Transverse colon (tissue), 4 donors: ENCODE measurements around the gene POU2F2.

Experiments used
- CTCF ChIP-seq, 5 experiments: fragments of 200-600 bp in 3 of 5; fragments of 450-650 bp in 2 of 5; sonication (generic) in 3 of 5; IDR thresholded peaks; 1 replicate in 2 of 5; 2 replicates in 3 of 5; pipeline ENCODE4 v1.5.1; 2016 to 2017; ENCODE audit warnings: antibody characterized with exemption in 5 of 5, inconsistent platforms in 3 of 5, mild to moderate bottlenecking in 2 of 5, moderate library complexity in 1 of 5
- EP300 ChIP-seq: sonication (generic); formaldehyde crosslinking; IDR thresholded peaks from one replicate; pipeline ENCODE4 v1.6.1; 2017; ENCODE audit warnings: antibody characterized with exemption, low read depth
- POLR2A ChIP-seq: fragments of 450-650 bp; IDR thresholded peaks from one replicate; pipeline ENCODE4 v1.6.1; 2016; ENCODE audit warnings: antibody characterized with exemption, mild to moderate bottlenecking, moderate library complexity
- POLR2AphosphoS5 ChIP-seq, 3 donors: sonication (generic); formaldehyde crosslinking; IDR thresholded peaks; one replicate each; pipeline ENCODE4 v1.6.1; 2016; ENCODE audit warnings: antibody characterized with exemption in 3 of 3

GRCh38 chr19:42168206-42168605 is 36.0 kb upstream of the POU2F2 start:
- no peak for TF ChIP-seq POLR2A
- TF ChIP-seq CTCF (IDR thresholded peaks at IDR 0.05): no peak
- TF ChIP-seq EP300: no peak
- no peak for TF ChIP-seq POLR2AphosphoS5 (IDR thresholded peaks at IDR 0.05)
